Subcutaneous adipose tissue (tissue), 4 donors: ENCODE data around the gene KLF9. TPM values are rescaled to one million over a fixed set of nuclear protein-coding genes. Genes with fewer than 3 reads are reported as not detected.

Experiments
- CTCF ChIP-seq: fragments of 450-650 bp; IDR thresholded peaks from one replicate; pipeline ENCODE4 v1.5.1; 2016; ENCODE audit warnings: low read depth, mild to moderate bottlenecking, control low read depth, antibody characterized with exemption, moderate library complexity
- total RNA-seq, 4 donors: library from RNA; depleted of rRNA; stranded (reverse); fragments of >200 nt; gene quantifications; one replicate each; pipeline ENCODE4 v1.1.0, GENCODE V29; 2016

Gene KLF9
- total RNA-seq, 4 donors from 2014 or later = 72.8 to 240 (median 171) TPM

DNA sequence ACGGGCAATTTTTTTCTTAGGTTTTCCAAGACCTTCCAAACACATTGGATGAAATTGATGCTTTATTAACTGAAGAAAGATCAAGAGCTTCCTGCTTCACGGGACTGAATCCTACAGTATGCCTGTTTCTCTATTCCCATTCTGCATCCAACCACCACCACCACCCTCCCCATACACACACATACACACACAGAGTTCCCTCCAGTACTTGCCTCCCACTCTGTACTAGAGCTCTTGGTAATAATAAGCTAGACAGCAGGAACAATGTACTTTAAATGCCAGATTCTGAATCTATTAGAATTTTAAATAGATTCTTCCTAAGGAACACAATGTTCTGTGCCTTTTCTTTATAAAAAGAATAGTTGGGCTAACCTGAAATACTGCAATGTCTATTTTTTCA is 67.4 kb downstream of the KLF9 start:
- TF ChIP-seq CTCF = no peak

DNA sequence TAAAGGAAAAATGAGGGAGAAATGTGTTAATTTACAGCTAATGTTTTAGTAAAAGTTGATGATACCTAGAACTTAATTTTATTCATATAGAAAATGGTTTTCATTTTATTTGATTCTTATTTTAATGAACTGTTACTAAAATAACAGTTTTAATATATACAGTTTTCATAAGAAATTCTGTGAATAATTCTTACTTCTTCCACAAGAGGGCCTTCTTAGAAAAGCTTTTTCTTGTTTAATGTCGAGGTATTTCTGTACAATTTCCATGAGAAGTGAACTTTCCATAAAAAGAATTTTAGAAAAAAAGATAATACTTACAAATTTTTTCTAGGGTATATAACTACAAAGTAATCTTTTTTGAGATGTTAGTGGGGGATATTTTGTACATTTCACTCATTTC is 73.9 kb downstream of the KLF9 start:
- no peak for TF ChIP-seq CTCF

Other genes starting within 250 kb of the KLF9 start
- 10 to 100 TPM; 26.2 to 47.4 (median 31.3) TPM for gene SMC5, start 155.7 kb downstream of the KLF9 start, total RNA-seq